ENCODE measurements around the gene SIX3.

DNA sequence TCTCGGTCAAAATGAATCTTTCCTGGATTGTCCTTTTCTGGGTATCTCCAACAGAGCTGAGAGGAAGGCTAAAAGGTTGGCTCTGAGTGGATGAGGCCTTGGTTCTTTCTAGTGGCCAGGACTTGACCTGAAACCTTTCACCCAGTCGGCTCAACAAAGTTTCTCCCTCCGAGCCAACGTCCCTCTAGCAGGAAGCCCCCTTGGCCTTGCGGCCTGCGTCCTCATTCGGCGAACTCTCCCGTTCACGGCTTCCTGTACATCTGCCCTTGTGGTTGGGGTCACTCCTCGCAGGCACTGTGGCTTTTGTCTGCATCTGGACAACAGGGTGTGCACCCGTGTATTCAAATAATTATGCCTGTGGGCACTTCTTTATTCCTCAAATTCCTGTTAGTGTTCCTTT is 9.4 kb upstream of the SIX3 start:
- TF ChIP-seq CTCF (conservative IDR thresholded peaks at IDR 0.05; ENCODE audit: low read depth, low read length): no peak
- no peak for TF ChIP-seq EZH2phosphoT487 (IDR thresholded peaks at IDR 0.05; ENCODE audit: borderline replicate concordance, low read length)
- no peak for TF ChIP-seq EZH2 (IDR thresholded peaks at IDR 0.05; ENCODE audit: low read length, unreplicated experiment)
